Epidermal melanocyte (primary cell): ENCODE data around the gene FLAD1.
A peak's percentile ranks its signal among the peaks of the same experiment; 100 is the strongest.
"Not testable (repeated sequence)": the region's sequence is repeated elsewhere in the genome, so short reads cannot be mapped to it uniquely, and the experiment has no call there.

Experiments
- DNase-seq: peaks from one replicate; pipeline ENCODE4 v3.0.0; 2011; ENCODE audit warnings: low spot score; ENCODE audit not compliant: insufficient read length

FLAD1 gene

DNA sequence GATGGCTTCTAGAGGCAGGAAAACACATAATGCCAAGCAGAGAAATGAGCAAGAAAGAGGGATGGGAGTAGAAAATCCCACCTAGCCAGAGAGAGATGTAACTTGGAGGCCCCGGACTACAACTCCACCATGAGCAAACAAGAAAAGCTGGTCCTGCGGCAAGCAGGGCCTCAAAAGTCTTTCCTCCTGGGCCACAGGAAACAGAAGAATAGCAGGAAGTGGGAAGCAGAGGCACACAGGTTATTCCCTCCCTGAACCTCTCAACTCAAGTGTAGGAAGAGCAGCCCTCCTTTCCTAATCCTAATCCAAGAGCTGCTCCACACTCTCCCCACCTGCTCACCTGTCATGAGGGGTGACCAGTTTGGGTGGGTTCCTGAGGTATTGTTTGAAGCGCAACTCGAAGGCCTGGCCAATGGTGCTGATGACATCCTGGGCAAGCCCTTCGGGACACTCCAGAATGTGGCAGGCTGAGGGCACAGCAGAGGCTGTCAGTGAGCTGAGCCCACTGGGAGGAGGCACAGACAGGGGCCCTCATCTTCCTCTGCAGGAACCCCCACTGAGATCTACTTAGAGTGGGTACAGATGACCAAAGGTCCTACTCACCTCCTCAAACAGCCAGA is 15.7 kb upstream of the FLAD1 start:
- DNase-seq, result no peak

DNA sequence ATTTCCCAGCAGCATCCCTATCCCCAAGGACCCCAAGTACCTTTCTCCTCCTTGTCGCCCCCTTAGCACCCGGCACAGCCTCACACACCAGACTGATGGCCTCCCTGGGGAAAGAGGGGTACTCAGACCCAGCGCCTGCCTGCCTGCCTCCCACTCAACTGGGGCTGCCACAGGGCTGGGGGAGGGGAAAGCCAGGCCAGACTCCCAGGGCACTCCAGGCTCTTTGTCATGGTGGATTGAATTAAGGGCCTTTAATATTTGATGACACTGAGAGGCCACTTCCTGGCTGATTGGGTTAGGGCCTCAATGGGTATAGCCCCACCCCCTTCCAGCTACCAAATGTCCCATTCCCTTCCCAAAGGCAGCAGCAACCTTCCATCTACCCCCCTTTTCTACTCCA is 14.4 kb upstream of the FLAD1 start:
- DNase-seq, result no peak

DNA sequence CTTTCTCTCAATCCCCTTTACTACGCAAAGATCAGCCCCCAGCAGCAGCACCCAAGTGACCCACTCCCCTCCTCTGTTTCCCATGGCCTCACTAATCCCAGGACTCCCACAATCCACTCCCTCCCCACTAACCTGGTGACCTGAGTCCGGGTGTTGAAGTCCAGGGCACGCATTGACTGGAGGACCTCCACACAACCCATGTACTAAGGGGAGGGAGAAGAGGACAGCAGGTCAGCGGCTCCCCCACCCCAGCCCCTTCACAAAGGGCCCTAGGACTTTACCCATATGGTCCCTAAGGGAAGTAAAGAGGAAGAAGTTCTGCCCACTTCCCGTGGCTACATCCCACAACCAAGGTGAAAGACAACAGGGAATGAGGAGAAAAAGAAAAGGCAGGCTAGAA is 13.9 kb upstream of the FLAD1 start:
- DNase-seq, result no peak

GRCh38 chr1:154969860-154970452 is 13.2 kb upstream of the FLAD1 start:
- no peak for DNase-seq

GRCh38 chr1:154970631-154971340 is 12.4 kb upstream of the FLAD1 start, which contains the start of gene SHC1:
Gene SHC1, minus strand, starts transcription at chr1:154970747. Its CDS starts 221 bp downstream, at chr1:154970526.
- peak; percentile 90 for DNase-seq

DNA sequence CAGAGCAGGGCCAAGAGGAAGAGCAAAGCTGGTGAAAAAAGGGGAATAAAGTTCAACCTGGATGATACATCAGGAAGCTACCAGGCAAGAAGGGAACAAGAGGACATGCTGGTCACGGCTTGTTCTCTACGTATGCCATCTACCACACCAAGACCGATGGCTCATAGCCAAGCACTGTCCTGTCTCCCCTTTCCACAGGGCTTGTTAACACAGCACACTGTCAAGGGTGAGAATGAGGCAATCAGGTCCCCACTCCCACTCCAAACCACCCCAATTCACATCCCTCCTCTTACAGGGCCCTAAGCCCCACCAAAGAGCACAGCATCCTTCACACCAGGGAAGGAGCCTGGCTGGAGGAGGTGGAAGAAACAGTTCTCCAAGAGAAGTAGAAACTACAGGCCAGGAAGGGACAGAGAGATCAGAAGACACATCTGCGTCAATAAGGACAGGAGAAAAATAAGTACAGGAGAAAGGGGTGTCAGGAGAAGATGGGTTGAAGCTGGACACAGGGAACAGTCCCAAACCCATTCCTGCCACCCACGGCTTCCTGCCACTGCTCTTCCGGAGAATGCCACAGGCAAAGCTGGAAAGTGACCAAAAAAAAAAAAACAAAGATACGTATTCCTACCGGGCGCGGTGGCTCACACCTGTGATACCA is 11.7 kb upstream of the FLAD1 start:
- no peak for DNase-seq

DNA sequence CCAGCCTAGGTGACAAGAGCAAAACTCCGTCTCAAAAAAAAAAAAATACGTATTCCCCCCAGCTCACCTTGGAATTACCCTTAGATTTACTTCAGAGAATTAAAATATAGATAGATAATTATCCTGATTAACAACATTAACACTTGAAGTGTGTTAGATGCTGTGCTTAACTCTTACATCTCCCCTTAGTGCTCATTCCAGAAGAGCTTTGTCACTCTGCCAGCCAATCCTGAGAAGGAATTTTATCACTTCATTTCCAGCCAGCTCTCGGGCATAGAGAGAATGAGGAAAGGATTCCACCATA is 11.0 kb upstream of the FLAD1 start:
- no peak for DNase-seq

DNA sequence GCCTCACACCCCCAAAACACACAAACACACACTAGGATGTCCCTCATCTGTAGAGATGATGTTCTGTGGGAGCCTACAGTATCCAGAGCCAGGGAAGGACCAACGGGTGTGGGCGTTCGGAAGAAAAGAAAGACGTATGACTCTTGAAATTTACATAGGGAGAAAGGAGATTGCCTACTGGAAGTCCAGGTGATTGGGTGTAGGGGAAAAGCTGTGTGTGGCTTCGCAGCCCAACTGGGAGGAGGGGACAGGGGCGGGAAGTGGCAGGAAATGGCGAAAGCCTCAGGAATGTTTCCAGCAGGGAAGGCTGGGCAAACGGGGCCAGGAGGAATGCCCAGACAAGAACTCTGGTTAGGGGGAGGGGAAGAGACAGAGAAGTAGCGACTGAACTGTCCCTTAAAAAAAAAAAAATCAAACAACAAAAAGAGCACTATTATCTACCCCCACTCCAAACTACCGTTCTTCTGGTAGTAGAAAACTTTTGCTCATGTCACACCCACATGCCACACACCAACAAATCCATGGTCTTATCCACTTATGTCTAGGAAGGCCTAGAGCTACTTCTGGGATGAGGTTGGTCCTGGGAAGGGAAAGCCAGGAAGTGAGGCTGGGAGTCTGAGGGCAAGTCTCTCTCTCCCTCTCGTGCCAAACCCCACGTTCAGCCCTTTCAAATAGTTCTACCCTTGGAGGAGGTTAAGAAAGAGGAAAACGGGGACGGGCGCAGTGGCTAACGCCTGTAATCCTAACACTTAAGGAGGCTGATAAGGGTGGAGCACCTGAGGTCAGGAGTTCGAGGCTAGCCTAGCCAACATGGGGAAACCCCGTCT is 10.4 kb upstream of the FLAD1 start:
- no peak for DNase-seq

GRCh38 chr1:154973344-154974101 is 9.6 kb upstream of the FLAD1 start:
- peak; percentile 68 for DNase-seq

- peak; percentile 94 for DNase-seq
Observed at GRCh38 chr1:154974102-154974807, 8.9 kb upstream of the FLAD1 start, which contains the start of gene CKS1B. Gene CKS1B, plus strand, starts transcription at chr1:154974681. Its CDS starts 65 bp downstream, at chr1:154974746.

GRCh38 chr1:154974808-154975408 is 8.2 kb upstream of the FLAD1 start:
- DNase-seq, result peak; percentile 81

GRCh38 chr1:154975409-154976059 is 7.6 kb upstream of the FLAD1 start:
- no peak for DNase-seq

DNA sequence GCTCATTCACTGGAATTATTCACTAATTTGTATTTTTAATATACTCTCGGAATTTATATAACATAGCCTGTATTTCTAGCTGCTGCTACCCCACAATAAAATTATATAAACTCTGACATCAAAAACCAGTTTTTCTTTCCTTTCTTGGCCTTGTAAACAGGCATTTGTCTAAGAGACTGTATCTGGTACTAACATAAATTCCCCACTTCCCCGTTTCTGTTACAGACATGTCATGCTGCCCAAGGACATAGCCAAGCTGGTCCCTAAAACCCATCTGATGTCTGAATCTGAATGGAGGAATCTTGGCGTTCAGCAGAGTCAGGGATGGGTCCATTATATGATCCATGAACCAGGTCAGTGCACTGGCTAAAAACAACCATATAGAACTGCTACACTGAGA is 5.4 kb upstream of the FLAD1 start:
- not testable (repeated sequence) for DNase-seq

DNA sequence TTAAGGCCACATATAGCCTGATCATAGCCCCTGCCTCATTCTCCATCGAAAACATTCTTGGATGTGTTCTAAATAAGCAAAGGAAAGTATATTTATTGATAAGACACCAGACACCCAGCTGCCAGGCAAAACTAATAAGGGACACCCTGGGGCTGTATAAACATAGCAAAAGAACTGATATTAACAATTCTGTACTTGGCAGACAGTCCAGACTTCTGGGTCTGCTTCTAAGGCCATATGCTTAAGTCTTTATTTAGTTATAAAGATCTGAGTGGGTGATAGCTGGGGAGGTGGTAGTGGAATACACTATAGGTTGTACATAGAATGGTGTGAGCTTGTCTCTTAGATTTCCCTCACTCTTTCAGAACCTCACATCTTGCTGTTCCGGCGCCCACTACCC is 4.8 kb upstream of the FLAD1 start:
- DNase-seq, result no peak

DNA sequence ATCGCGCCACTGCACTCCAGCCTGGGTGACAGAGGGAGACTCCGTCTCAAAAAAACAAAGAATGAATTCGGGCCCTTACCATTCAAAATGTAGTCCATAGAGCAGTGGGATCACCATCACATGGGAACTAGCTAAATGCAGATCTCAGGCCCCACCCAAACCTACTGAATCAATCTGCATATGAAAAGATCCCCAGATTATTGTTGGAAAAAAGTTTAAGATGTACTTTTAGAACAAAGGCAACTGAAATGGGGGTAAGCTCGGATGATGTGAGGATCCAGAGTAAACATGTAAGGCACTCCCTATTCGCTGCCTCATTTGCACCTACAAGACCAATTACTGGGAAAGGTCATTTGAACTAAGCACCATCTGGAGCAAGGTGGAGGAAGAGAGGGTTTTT is 803 bp upstream of the FLAD1 start:
- no peak for DNase-seq

GRCh38 chr1:154983776-154984466 is 777 bp downstream of the FLAD1 start:
- DNase-seq, result no peak

- DNase-seq, result not testable (repeated sequence)
Observed at GRCh38 chr1:154986736-154987135, 3.6 kb downstream of the FLAD1 start.

DNA sequence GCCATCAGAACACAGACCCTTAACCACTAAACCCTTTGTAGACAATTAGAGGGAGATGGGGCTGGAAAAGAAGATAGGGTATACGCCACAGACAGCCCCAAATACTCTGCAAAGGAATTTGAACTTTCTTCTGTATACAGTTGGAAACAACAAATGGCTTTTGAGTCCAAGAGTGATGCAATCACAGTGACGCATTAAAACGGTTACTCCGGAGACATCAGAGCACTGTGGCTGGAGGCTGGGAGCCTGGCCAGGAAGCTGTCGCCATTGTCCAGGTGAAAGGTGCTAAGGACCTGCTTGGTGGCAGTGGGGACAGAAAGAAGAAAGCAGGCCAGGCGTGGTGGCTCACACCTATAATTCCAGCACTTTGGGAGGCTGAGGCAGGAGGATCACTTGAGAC is 4.2 kb downstream of the FLAD1 start:
- no peak for DNase-seq
